Activated CD4-positive, alpha-beta T cell treated with anti-CD3 and anti-CD28 coated beads for 36 hours (primary cell): ENCODE measurements around the gene FAM149A. TPM values are rescaled to one million over a fixed set of nuclear protein-coding genes. Genes with fewer than 3 reads are reported as not detected.

ENCODE experiments used
- ATAC-seq: fragments of 200-7000 bp; cut with Tn5 transposase; one replicate; pipeline ENCODE4 v1.10.0; 2021; ENCODE audit warnings: mild to moderate bottlenecking, moderate library complexity
- CTCF ChIA-PET: fragments of 350-600 bp; sonication (Branson Sonifier 250); formaldehyde crosslinking; loops from one replicate; lab custom pipeline; 2021; ENCODE audit warnings: antibody characterized with exemption; lab: Charles Lee
- POLR2A ChIA-PET: fragments of 350-600 bp; sonication (Branson Sonifier 250); formaldehyde crosslinking; loops from one replicate; lab custom pipeline; 2021; ENCODE audit warnings: antibody characterized with exemption, inconsistent platforms; lab: Charles Lee
- DNase-seq: peaks from one replicate; pipeline ENCODE4 v3.0.0-alpha.2; 2020
- H3K27ac Mint-ChIP-seq: one replicate; pipeline ENCODE4 v1.8.0; 2021; ENCODE audit warnings: mixed read lengths
- H3K27me3 Mint-ChIP-seq: one replicate; pipeline ENCODE4 v1.8.0; 2021; ENCODE audit warnings: mixed read lengths
- H3K36me3 Mint-ChIP-seq: one replicate; pipeline ENCODE4 v1.8.0; 2021; ENCODE audit warnings: low read depth, mixed read lengths
- H3K4me1 Mint-ChIP-seq: one replicate; pipeline ENCODE4 v1.8.0; 2021; ENCODE audit warnings: mixed read lengths
- H3K4me3 Mint-ChIP-seq: one replicate; pipeline ENCODE4 v1.8.0; 2021; ENCODE audit warnings: mild to moderate bottlenecking, moderate library complexity, mixed read lengths
- H3K9me3 Mint-ChIP-seq: one replicate; pipeline ENCODE4 v1.8.0; 2021; ENCODE audit warnings: low read depth, mixed read lengths
- intact Hi-C, 2 experiments: fragments of 100-400 bp; cut with DNase I in 1 of 2; cut with micrococcal nuclease in 1 of 2; formaldehyde crosslinking; loops; one replicate each; pipeline versions ENCODE4 v1.14.2 to v1.15.1; 2022 to 2024; cut with DNase I, micrococcal nuclease
- total RNA-seq, 2 experiments: library from RNA; stranded (reverse); gene quantifications; one replicate each; pipeline ENCODE4 v1.2.3, GENCODE V29; 2021

Gene FAM149A
- total RNA-seq, 2 experiments from 2014 or later = 0.44 to 0.59 TPM

DNA sequence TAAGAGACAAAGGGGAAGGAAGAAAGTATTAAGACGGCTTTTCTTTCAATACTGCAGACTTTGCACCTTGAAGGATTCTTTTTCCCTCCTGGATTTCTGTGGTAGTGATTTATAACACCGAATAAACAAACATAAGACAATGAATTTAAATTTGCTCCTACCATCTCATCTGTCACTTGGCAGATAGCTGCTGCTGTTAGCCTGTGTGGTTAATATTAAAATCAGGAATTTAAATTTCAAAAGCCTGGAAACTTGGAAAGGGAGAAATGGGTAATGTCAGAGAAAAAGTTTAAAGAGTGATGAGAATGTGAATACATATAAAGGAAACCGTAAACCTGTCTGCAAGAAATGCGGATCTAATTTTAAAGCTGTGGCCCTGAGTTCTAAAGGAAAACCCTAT lies 3.4 kb downstream of the FAM149A start:
- CTCF ChIA-PET = no interaction called here
- DNase-seq = no peak

DNA sequence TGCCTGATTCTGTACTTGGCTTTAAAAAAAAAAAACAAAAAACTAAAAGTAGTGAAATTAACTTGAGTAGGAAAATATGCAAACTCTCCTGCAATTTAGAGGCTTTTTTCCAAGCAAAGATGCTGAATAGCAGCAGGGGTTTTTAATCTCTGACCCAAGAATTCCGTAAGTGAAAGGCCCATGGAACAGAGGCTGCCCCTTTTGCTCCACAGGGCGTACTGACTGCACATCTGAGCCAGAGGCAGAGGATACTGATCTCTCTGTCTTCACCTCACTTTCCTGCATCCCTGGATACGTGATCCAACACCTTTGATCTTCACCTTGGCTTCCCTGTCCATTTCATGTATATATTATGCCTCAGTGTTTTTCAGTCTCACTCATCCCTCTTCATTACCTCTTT lies 3.9 kb downstream of the FAM149A start:
- intact Hi-C loops = loop anchor here in 1 of 2 experiments (1.0 kb wide), 1 partner anchor 13 kb away; no protein-coding TSS in a partner anchor
- H3K4me3 Mint-ChIP-seq = no peak overlapping the region
- H3K9me3 Mint-ChIP-seq = no peaks in the 10 kb centered on the region
- H3K4me1 Mint-ChIP-seq = peaks cover 7% of the 10 kb centered on the region
- ATAC-seq (no peak), DNase-seq (no peak)
- CTCF ChIA-PET = no interaction called here
- H3K27me3 Mint-ChIP-seq = peaks cover 31% of the 10 kb centered on the region
- H3K36me3 Mint-ChIP-seq = no peaks in the 10 kb centered on the region
- H3K27ac Mint-ChIP-seq = no peak overlapping the region
- POLR2A ChIA-PET = no interaction called here

More for the DNA sequence above, 3.4 kb downstream of the FAM149A start:
- intact Hi-C loops = loop anchor here in 1 of 2 experiments (1.0 kb wide), 1 partner anchor 13 kb away; no protein-coding TSS in a partner anchor
- no peak overlapping the region for H3K4me3 Mint-ChIP-seq
- no peak overlapping the region for H3K27ac Mint-ChIP-seq
- ATAC-seq = no peak
- no peaks in the 10 kb centered on the region for H3K9me3 Mint-ChIP-seq
- no peaks in the 10 kb centered on the region for H3K36me3 Mint-ChIP-seq
- POLR2A ChIA-PET = no interaction called here
- H3K27me3 Mint-ChIP-seq = peaks cover 35% of the 10 kb centered on the region
- H3K4me1 Mint-ChIP-seq = peaks cover 7% of the 10 kb centered on the region

DNA sequence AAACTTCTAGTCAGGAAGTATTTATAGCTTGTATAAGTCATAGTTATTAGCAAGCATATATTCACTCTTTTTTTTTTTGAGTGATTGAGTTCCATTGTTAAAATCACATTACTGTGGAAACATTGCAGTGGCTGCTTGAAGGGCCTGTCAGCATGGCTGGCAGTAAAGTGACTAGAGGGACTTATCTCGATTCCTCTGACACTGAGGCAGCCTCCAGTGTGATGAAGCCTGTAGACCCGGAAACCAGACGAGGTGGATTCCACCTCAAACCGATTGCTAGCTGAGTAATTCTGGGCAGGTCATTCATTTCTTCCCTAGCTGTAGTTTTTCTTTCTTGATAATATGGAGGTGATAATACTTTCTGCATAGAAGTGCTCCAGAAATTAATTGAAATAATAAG lies 4.7 kb downstream of the FAM149A start:
- Mint-ChIP-seq H3K4me1 (peaks cover 7% of the 10 kb centered on the region), H3K9me3 (no peaks in the 10 kb centered on the region), H3K36me3 (no peaks in the 10 kb centered on the region), H3K4me3 (no peak overlapping the region), H3K27ac (no peak overlapping the region), H3K27me3 (peaks cover 23% of the 10 kb centered on the region)
- intact Hi-C loops = no loop called here
- ATAC-seq (no peak), DNase-seq (no peak)
- ChIA-PET POLR2A (no interaction called here), CTCF (no interaction called here)

DNA sequence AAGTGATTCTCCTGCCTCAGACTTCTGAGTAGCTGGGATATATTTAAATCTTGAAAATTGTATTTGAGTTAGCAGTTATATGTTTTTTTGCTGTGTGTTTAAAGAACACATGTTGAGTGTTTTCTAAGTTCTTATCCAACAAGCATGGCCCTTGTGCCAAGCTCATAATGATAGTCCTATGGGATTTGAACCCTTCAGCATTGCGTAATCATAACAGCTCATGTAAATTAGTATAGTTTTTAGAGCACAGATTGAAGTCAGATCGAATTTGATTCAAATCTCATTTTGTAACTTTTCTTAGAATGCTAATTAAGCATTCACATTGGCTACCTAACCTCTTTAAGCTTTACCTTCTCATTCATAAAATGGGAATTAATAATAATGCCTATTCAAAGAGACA lies 12.2 kb downstream of the FAM149A start:
- intact Hi-C loops = no loop called here
- no peak for DNase-seq
- peaks cover 19% of the 10 kb centered on the region for H3K27me3 Mint-ChIP-seq
- ChIA-PET POLR2A (no interaction called here), CTCF (interaction anchor here (0.8 kb wide), 1 partner anchor 12 kb away, joined by 3 read pairs; no protein-coding TSS in a partner anchor)
- no peak overlapping the region for H3K27ac Mint-ChIP-seq
- H3K4me3 Mint-ChIP-seq = no peak overlapping the region
- no peak for ATAC-seq
- no peaks in the 10 kb centered on the region for H3K36me3 Mint-ChIP-seq
- no peaks in the 10 kb centered on the region for H3K4me1 Mint-ChIP-seq
- H3K9me3 Mint-ChIP-seq = no peaks in the 10 kb centered on the region

DNA sequence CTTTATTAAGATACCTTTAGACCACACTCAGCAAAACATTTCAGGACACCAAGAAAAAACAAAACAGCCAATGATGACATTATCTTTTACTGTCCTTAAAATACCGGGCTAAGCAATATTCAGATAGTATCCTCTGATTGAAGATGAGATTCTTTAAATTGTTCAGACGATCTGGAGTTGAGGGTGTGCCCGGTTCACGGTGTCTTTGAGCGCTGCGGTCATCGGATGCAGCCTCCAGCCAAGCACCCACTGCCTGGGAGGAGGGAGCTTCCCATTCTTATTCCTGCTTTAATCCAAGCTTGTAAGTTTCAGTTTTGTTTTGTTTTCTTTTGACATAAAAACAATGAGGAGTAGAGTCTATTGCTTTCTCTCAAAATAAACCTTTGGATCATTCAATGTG lies 14.1 kb downstream of the FAM149A start:
- Mint-ChIP-seq H3K36me3 (no peaks in the 10 kb centered on the region), H3K27me3 (peaks cover 20% of the 10 kb centered on the region), H3K4me1 (no peaks in the 10 kb centered on the region), H3K9me3 (no peaks in the 10 kb centered on the region), H3K27ac (no peak overlapping the region), H3K4me3 (no peak overlapping the region)
- DNase-seq = no peak
- intact Hi-C loops = no loop called here
- POLR2A ChIA-PET = no interaction called here
- ATAC-seq = no peak
- CTCF ChIA-PET = no interaction called here

DNA sequence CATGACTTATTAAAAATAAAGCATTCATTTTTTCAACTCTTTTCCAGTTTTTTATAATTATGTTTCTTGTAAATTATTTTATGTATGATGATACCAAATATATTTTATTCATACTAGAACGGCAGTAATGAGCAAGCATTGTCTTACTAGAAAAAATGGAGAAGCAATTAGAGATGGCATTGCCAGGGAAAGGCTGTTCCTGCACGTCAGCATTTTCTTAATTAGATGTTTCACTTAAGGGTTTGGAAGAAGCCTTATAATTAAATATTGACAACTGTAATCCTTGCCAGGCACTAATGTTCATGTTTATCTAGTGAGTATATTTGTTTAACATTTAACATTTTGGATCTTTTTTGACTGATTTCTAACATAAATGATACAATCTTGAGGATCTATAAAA lies 16.6 kb downstream of the FAM149A start:
- no peaks in the 10 kb centered on the region for H3K9me3 Mint-ChIP-seq
- no peak overlapping the region for H3K27ac Mint-ChIP-seq
- H3K4me1 Mint-ChIP-seq = no peaks in the 10 kb centered on the region
- ChIA-PET CTCF (no interaction called here), POLR2A (no interaction called here)
- no peak overlapping the region for H3K4me3 Mint-ChIP-seq
- intact Hi-C loops = loop anchor here in 1 of 2 experiments (1.0 kb wide), 1 partner anchor 13 kb away; no protein-coding TSS in a partner anchor
- ATAC-seq (no peak), DNase-seq (no peak)
- H3K36me3 Mint-ChIP-seq = no peaks in the 10 kb centered on the region
- H3K27me3 Mint-ChIP-seq = peaks cover 21% of the 10 kb centered on the region

DNA sequence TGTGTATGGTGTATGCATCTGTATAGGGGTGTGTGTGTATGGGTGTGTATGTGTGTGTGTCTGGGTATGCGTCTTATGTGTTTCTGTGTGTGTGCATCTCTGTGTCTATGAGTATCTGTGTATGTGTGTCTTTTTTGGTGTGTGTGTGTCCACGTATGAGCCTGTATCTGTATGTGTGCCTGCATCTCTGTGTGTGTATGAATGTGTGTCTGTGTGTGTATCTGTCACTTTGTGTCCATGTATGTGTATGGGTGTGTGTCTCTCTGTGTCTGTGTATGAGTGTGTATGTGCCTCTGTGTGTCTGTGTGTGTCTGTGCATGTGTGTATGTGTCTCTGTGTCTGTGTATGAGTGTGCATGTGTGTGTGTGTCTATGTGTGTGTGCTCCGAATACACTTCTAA lies 24.3 kb downstream of the FAM149A start:
- no peak for DNase-seq
- no peaks in the 10 kb centered on the region for H3K9me3 Mint-ChIP-seq
- intact Hi-C loops = no loop called here
- H3K36me3 Mint-ChIP-seq = no peaks in the 10 kb centered on the region
- ChIA-PET POLR2A (interaction anchor here (0.7 kb wide), 2 partner anchors 51 to 126 kb away, joined by 3 to 4 read pairs; no protein-coding TSS in a partner anchor), CTCF (interaction anchor here (0.6 to 1.0 kb wide), 4 partner anchors 9 to 30 kb away, joined by 3 to 4 read pairs (median 4); no protein-coding TSS in a partner anchor)
- H3K27me3 Mint-ChIP-seq = peaks cover 8% of the 10 kb centered on the region
- no peak for ATAC-seq
- no peak overlapping the region for H3K4me3 Mint-ChIP-seq
- H3K4me1 Mint-ChIP-seq = peaks cover 6% of the 10 kb centered on the region
- no peak overlapping the region for H3K27ac Mint-ChIP-seq

DNA sequence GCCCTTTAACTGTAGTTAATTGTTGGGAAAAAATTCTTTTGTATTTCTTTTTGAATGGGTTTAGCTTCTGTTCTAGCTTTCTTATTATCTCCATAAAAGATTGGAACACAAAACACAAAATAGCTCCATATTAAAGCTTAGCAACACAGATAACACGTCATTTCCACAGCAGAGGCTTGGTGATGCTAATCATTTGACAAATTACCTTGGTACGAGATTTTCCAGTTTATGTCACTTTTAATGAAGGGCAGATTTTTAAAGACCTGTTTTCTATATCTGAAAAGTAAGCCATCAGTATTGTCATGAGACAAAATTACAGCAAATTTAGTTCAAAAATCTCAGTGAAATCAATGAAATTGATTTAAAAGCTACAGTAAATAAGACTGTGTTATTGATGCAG lies 27.4 kb downstream of the FAM149A start:
- intact Hi-C loops = no loop called here
- peaks cover 5% of the 10 kb centered on the region for H3K27me3 Mint-ChIP-seq
- ATAC-seq (no peak), DNase-seq (no peak)
- H3K27ac Mint-ChIP-seq = no peak overlapping the region
- peaks cover 9% of the 10 kb centered on the region for H3K4me1 Mint-ChIP-seq
- ChIA-PET POLR2A (no interaction called here), CTCF (interaction anchor here (0.5 to 1.0 kb wide), 3 partner anchors 35 to 94 kb away, joined by 3 to 4 read pairs (median 3); no protein-coding TSS in a partner anchor)
- no peaks in the 10 kb centered on the region for H3K36me3 Mint-ChIP-seq
- H3K9me3 Mint-ChIP-seq = no peaks in the 10 kb centered on the region
- no peak overlapping the region for H3K4me3 Mint-ChIP-seq

DNA sequence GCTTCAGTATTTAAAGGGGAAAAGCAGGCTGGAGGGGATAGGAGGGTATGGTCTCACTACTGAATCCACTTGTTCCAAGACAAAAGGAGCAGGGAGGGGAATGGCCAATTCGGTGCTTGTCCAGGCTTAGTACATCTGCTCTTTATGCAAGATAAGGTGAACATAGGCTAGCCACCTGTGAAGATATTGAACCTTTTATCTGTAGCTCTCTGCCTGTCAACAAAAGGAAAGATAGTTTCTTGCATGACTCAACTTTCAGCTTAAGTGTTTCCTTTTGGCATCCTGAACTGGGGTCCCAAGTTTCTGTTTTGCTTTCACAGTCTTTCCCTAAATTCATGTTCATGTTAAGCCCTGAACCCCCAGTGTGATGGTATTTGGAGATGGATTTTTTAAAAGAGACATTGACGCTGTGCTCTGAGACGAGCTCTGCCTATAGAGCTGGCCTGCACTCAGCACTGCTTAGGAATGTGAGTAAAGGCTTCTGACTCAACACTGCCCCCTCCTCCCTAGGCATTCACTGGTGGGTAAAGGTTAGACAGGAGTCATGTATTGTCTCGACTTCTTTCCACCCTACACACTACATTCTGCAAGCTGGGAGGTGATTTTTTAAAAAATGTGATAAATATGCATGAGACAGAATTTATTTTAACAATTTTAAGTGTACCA lies 28.2 kb downstream of the FAM149A start:
- peak; percentile 23 for DNase-seq
- H3K27ac Mint-ChIP-seq = no peak overlapping the region
- H3K4me3 Mint-ChIP-seq = no peak overlapping the region
- H3K27me3 Mint-ChIP-seq = peaks cover 5% of the 10 kb centered on the region
- ATAC-seq = peak; percentile 78
- POLR2A ChIA-PET = no interaction called here
- intact Hi-C loops = no loop called here
- no peaks in the 10 kb centered on the region for H3K9me3 Mint-ChIP-seq
- no peaks in the 10 kb centered on the region for H3K36me3 Mint-ChIP-seq
- CTCF ChIA-PET = no interaction called here
- H3K4me1 Mint-ChIP-seq = peaks cover 9% of the 10 kb centered on the region

DNA sequence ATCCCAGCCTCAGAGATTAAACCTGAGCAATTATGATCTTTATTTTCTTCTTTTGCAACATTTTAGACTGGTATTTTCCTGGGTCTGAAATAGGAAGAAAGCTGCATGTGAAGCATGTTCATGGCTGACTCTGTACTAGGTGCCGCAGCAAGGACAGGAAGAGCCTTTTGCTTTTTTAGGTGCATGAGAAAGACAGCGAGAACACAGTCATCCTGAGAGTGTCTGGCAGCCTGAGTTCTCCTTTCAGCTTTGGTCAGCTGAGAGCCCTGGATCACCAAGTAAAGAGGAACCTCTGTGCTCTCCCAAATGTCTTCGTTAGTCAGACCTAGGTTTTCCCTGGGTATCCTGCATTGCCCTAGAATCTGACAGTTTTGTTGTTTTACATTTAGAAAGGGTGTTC lies 29.8 kb downstream of the FAM149A start:
- intact Hi-C loops = no loop called here
- ChIA-PET CTCF (no interaction called here), POLR2A (no interaction called here)
- Mint-ChIP-seq H3K4me1 (peaks cover 9% of the 10 kb centered on the region), H3K4me3 (no peak overlapping the region), H3K9me3 (no peaks in the 10 kb centered on the region), H3K36me3 (no peaks in the 10 kb centered on the region), H3K27ac (no peak overlapping the region), H3K27me3 (no peaks in the 10 kb centered on the region)
- peak; percentile 10 for DNase-seq
- peak; percentile 74 for ATAC-seq

DNA sequence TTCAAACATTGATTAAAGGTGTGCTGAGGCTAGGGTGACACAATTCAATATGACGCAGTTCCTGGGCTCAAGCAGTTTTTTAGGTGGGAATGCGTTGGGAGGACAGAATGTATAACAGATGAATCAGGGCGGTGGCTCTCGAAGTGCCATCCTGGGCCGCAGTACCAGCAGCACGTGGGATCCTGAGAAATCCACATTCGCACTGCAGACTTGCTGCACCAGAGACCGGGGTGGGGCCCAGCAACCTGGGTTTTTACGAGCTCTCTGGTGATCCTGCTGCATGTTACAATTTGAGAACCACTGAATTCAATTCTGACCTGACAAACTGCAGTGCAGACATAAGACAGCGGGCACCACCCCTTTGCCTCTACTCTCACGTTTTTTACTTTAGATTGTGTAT lies 30.4 kb downstream of the FAM149A start:
- Mint-ChIP-seq H3K9me3 (no peaks in the 10 kb centered on the region), H3K27me3 (no peaks in the 10 kb centered on the region), H3K4me1 (peaks cover 9% of the 10 kb centered on the region), H3K27ac (no peak overlapping the region), H3K4me3 (no peak overlapping the region), H3K36me3 (no peaks in the 10 kb centered on the region)
- intact Hi-C loops = no loop called here
- DNase-seq = no peak
- ChIA-PET CTCF (no interaction called here), POLR2A (no interaction called here)
- ATAC-seq = no peak

DNA sequence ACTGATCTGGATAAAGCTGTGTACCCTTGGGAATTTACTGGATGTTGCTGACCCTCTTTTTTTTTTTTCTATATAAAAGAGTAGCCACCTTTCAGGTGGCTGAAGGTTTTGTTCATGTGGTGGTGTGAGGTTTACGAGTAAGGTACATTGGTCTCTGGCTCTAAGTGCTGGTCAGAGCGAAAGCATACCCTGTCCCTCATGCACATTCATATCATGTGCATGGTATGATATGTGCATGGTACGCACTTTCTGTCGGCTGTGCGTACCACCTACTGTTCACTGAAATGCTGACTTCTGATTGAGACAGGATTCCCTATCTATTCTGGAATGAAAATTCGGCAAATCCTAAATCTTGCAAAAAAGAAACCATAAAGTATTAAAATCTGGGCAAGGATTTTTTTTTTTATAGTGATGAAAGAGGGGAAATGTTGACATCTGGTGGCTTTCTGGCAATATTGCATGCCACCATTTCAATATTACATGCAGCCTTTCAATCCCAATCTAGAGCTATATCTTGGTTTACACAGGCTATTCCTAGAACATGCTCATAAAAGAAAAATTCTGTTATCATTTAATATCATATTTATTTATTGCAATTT lies 32.8 kb downstream of the FAM149A start:
- CTCF ChIA-PET = interaction anchor here (0.6 to 2.0 kb wide), 11 partner anchors 8 to 294 kb away, joined by 3 to 13 read pairs (median 4); partner anchors contain the start of gene TLR3
- Mint-ChIP-seq H3K4me1 (peaks cover 8% of the 10 kb centered on the region), H3K27me3 (no peaks in the 10 kb centered on the region), H3K36me3 (no peaks in the 10 kb centered on the region), H3K9me3 (no peaks in the 10 kb centered on the region), H3K27ac (no peak overlapping the region), H3K4me3 (no peak overlapping the region)
- intact Hi-C loops = loop anchor here (1.0 to 2.0 kb wide), 2 partner anchors 68 to 69 kb away; partner anchors contain the start of gene TLR3 (in 1 of the 2)
- no peak for ATAC-seq
- POLR2A ChIA-PET = interaction anchor here (0.7 kb wide), 1 partner anchor 749 kb away, joined by 3 read pairs; no protein-coding TSS in a partner anchor
- no peak for DNase-seq
